ENCODE data around the gene TCF20. TPM values are rescaled to one million over a fixed set of nuclear protein-coding genes. Genes with fewer than 3 reads are reported as not detected.

TCF20 gene
- polyA plus RNA-seq, 1 of the 3 experiments (the other 2 are of a cell fraction) = 8.5 TPM

GRCh38 chr22:42236848-42237247 lies 33.6 kb downstream of the TCF20 start:
- CTCF ChIA-PET = no interaction called here
- no peak overlapping the region for H3K9ac ChIP-seq
- no peak overlapping the region for H3K27ac ChIP-seq (ENCODE audit: low read depth in 2 of 2, low read length in 1 of 2)
- H3K9me3 ChIP-seq = no peaks in the 10 kb centered on the region
- H3K79me2 ChIP-seq (ENCODE audit: insufficient read depth) = peaks cover 31% of the 10 kb centered on the region; the same call in 1 of the 2 replicates
- 95% methylated on average over 6 of the region's 6 CpGs for whole genome bisulfite sequencing (ENCODE audit: low lambda C conversion rate)
- no peak overlapping the region for H3K4me3 ChIP-seq (ENCODE audit: low read depth in 2 of 2, low read length in 1 of 2)
- TF ChIP-seq RFX5 (IDR thresholded peaks at IDR 0.05; ENCODE audit: low read length) (no peak), REST (IDR thresholded peaks at IDR 0.05; ENCODE audit: low read depth, low read length) (no peak)
- H3K9me2 ChIP-seq = no peaks in the 10 kb centered on the region
- H3K4me1 ChIP-seq (ENCODE audit: control insufficient read depth in 1 of 2, insufficient read depth in 2 of 2, low read depth in 1 of 2, low read length in 1 of 2) = no peaks in the 10 kb centered on the region
- H4K20me1 ChIP-seq (ENCODE audit: insufficient read depth) = peaks cover 10% of the 10 kb centered on the region; the same call in 1 of the 2 replicates
- H2AFZ ChIP-seq (ENCODE audit: low read depth) = no peak overlapping the region
- POLR2A ChIA-PET = no interaction called here
- no peaks in the 10 kb centered on the region for H3K27me3 ChIP-seq (ENCODE audit: insufficient read depth)
- DNase-seq = no peak
- no peak overlapping the region for H3K4me2 ChIP-seq
- H3F3A ChIP-seq (replicated peaks; ENCODE audit: insufficient read depth) = no peaks in the 10 kb centered on the region
- H3K36me3 ChIP-seq (replicated peaks in 1 of 2; ENCODE audit: control insufficient read depth in 1 of 2, insufficient read depth in 2 of 2, low read length in 1 of 2) = no peaks in the 10 kb centered on the region

GRCh38 chr22:42236268-42236667 lies 34.2 kb downstream of the TCF20 start:
- Histone ChIP-seq H3K9me3 (no peaks in the 10 kb centered on the region), H3K79me2 (ENCODE audit: insufficient read depth) (peaks cover 27% of the 10 kb centered on the region; the same call in 1 of the 2 replicates), H3K9me2 (no peaks in the 10 kb centered on the region), H3F3A (replicated peaks; ENCODE audit: insufficient read depth) (no peaks in the 10 kb centered on the region), H3K27me3 (ENCODE audit: insufficient read depth) (no peaks in the 10 kb centered on the region), H3K4me3 (ENCODE audit: low read depth in 2 of 2, low read length in 1 of 2) (no peak overlapping the region), H3K4me1 (ENCODE audit: control insufficient read depth in 1 of 2, insufficient read depth in 2 of 2, low read depth in 1 of 2, low read length in 1 of 2) (no peaks in the 10 kb centered on the region), H2AFZ (ENCODE audit: low read depth) (no peak overlapping the region), H3K4me2 (no peak overlapping the region), H3K27ac (ENCODE audit: low read depth in 2 of 2, low read length in 1 of 2) (no peak overlapping the region), H3K36me3 (replicated peaks in 1 of 2; ENCODE audit: control insufficient read depth in 1 of 2, insufficient read depth in 2 of 2, low read length in 1 of 2) (no peaks in the 10 kb centered on the region), H3K9ac (no peak overlapping the region), H4K20me1 (ENCODE audit: insufficient read depth) (peaks cover 10% of the 10 kb centered on the region; the same call in 1 of the 2 replicates)
- POLR2A ChIA-PET = no interaction called here
- WGBS (ENCODE audit: low lambda C conversion rate) = 95% methylated on average over 4 of the region's 4 CpGs
- DNase-seq = no peak
- TF ChIP-seq RCOR1 (IDR thresholded peaks at IDR 0.05; ENCODE audit: low read length) = no peak
- TF ChIP-seq RFX5 (IDR thresholded peaks at IDR 0.05; ENCODE audit: low read length) = no peak
- TF ChIP-seq PBX3 (IDR thresholded peaks at IDR 0.05) = no peak
- TF ChIP-seq RAD21 (IDR thresholded peaks at IDR 0.05; ENCODE audit: low read length) = no peak
- TF ChIP-seq SIN3A (IDR thresholded peaks at IDR 0.05; ENCODE audit: borderline replicate concordance, low read depth, low read length) = no peak
- no peak for TF ChIP-seq SMC3 (IDR thresholded peaks at IDR 0.05; ENCODE audit: low read depth, low read length)
- TF ChIP-seq FOXJ3 (CRISPR knock-in tag; IDR thresholded peaks at IDR 0.05) = no peak
- TF ChIP-seq, protein P1, sequence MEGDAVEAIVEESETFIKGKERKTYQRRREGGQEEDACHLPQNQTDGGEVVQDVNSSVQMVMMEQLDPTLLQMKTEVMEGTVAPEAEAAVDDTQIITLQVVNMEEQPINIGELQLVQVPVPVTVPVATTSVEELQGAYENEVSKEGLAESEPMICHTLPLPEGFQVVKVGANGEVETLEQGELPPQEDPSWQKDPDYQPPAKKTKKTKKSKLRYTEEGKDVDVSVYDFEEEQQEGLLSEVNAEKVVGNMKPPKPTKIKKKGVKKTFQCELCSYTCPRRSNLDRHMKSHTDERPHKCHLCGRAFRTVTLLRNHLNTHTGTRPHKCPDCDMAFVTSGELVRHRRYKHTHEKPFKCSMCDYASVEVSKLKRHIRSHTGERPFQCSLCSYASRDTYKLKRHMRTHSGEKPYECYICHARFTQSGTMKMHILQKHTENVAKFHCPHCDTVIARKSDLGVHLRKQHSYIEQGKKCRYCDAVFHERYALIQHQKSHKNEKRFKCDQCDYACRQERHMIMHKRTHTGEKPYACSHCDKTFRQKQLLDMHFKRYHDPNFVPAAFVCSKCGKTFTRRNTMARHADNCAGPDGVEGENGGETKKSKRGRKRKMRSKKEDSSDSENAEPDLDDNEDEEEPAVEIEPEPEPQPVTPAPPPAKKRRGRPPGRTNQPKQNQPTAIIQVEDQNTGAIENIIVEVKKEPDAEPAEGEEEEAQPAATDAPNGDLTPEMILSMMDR (IDR thresholded peaks at IDR 0.05) = no peak
- TF ChIP-seq GATA2 (CRISPR knock-in tag; IDR thresholded peaks at IDR 0.05) = no peak
- TF ChIP-seq EZH2phosphoT487 (IDR thresholded peaks at IDR 0.05; ENCODE audit: borderline replicate concordance, low read depth) = no peak
- no peak for TF ChIP-seq USF2 (IDR thresholded peaks at IDR 0.05; ENCODE audit: borderline replicate concordance, low read depth, low read length)
- CTCF ChIA-PET = no interaction called here

Data from SK-N-SH (cell line).